Colonic mucosa (tissue), 4 donors: ENCODE measurements around the gene ANKRD33B. TPM values are rescaled to one million over a fixed set of nuclear protein-coding genes. Genes with fewer than 3 reads are reported as not detected.

Experiments
- DNase-seq: peaks from one replicate; pipeline ENCODE4 v3.0.0-alpha.2; 2020
- H3K27ac ChIP-seq: fragments of 200-600 bp; one replicate; pipeline ENCODE4 v1.8.0; 2021
- H3K27me3 ChIP-seq: fragments of 200-600 bp; one replicate; pipeline ENCODE4 v1.8.0; 2021
- H3K36me3 ChIP-seq: fragments of 200-600 bp; one replicate; pipeline ENCODE4 v1.8.0; 2021
- H3K4me1 ChIP-seq: fragments of 200-600 bp; one replicate; pipeline ENCODE4 v1.8.0; 2021; ENCODE audit warnings: mild to moderate bottlenecking
- H3K4me3 ChIP-seq: fragments of 200-600 bp; one replicate; pipeline ENCODE4 v1.8.0; 2021
- H3K9ac ChIP-seq, 2 donors: one replicate each; pipeline ENCODE4 v1.7.0; 2013; ENCODE audit warnings: control low read depth in 2 of 2, low read depth in 2 of 2, low read length in 2 of 2
- H3K9me3 ChIP-seq: fragments of 200-600 bp; one replicate; pipeline ENCODE4 v1.8.0; 2021
- CTCF ChIP-seq: fragments of 200-600 bp; IDR thresholded peaks from one replicate; pipeline ENCODE4 v1.8.0; 2022; ENCODE audit warnings: antibody characterized with exemption, mild to moderate bottlenecking
- intact Hi-C: fragments of 100-400 bp; cut with DNase I; formaldehyde crosslinking; loops from one replicate; pipeline ENCODE4 v1.14.1; 2022
- total RNA-seq, 2 donors: library from RNA; stranded (reverse); fragmentation: NEBNext Ultra II Directional in 1 of 2; extraction: Animal tissue kit (Norgen Biotek cat#: 25700) in 1 of 2; gene quantifications; one replicate each; pipeline ENCODE4 v1.2.1, GENCODE V29; 2021
- donor health status: healthy.
- donor health status: DM: no; HTN: no; CAD: no.
- donor health status: DM: no; HTN: no; CAD: no.

The ANKRD33B gene
- total RNA-seq, 2 donors from 2014 or later, result 0.47 to 0.66 TPM

- intact Hi-C loops, result no loop called here
- TF ChIP-seq CTCF, result no peak
- Histone ChIP-seq H3K9me3 (no peaks in the 10 kb centered on the region), H3K27ac (no peak overlapping the region), H3K9ac (no peak overlapping the region), H3K27me3 (no peaks in the 10 kb centered on the region), H3K36me3 (no peaks in the 10 kb centered on the region), H3K4me3 (no peak overlapping the region), H3K4me1 (peaks cover 2% of the 10 kb centered on the region)
- DNase-seq, result no peak
These were observed 139.1 kb downstream of the ANKRD33B start for GRCh38 chr5:10702911-10703491.

- DNase-seq, result peak; percentile 80
- no peaks in the 10 kb centered on the region for H3K27me3 ChIP-seq
- peaks cover 2% of the 10 kb centered on the region for H3K4me1 ChIP-seq
- no peak for TF ChIP-seq CTCF
- H3K9ac ChIP-seq, result no peak overlapping the region
- H3K9me3 ChIP-seq, result no peaks in the 10 kb centered on the region
- no peaks in the 10 kb centered on the region for H3K36me3 ChIP-seq
- H3K27ac ChIP-seq, result no peak overlapping the region
- H3K4me3 ChIP-seq, result no peak overlapping the region
- intact Hi-C loops, result no loop called here
These were observed 139.8 kb downstream of the ANKRD33B start for GRCh38 chr5:10703676-10704075.

GRCh38 chr5:10704949-10705621, 141.2 kb downstream of the ANKRD33B start:
- Histone ChIP-seq H3K9me3 (no peaks in the 10 kb centered on the region), H3K36me3 (no peaks in the 10 kb centered on the region), H3K27ac (no peak overlapping the region), H3K9ac (no peak overlapping the region), H3K27me3 (no peaks in the 10 kb centered on the region), H3K4me1 (peaks cover 2% of the 10 kb centered on the region), H3K4me3 (no peak overlapping the region)
- no peak for DNase-seq
- no peak for TF ChIP-seq CTCF
- intact Hi-C loops, result no loop called here

- no peak for TF ChIP-seq CTCF
- intact Hi-C loops, result no loop called here
These were observed 141.9 kb downstream of the ANKRD33B start for GRCh38 chr5:10705747-10706146.

GRCh38 chr5:10706326-10706725, 142.5 kb downstream of the ANKRD33B start:
- H3K9me3 ChIP-seq, result no peaks in the 10 kb centered on the region
- TF ChIP-seq CTCF, result no peak
- H3K27ac ChIP-seq, result no peak overlapping the region
- H3K9ac ChIP-seq, result no peak overlapping the region
- DNase-seq, result no peak
- no peaks in the 10 kb centered on the region for H3K27me3 ChIP-seq
- intact Hi-C loops, result no loop called here
- H3K36me3 ChIP-seq, result no peaks in the 10 kb centered on the region
- peaks cover 2% of the 10 kb centered on the region for H3K4me1 ChIP-seq
- H3K4me3 ChIP-seq, result no peak overlapping the region

More at GRCh38 chr5:10705747-10706146, 141.9 kb downstream of the ANKRD33B start:
- Histone ChIP-seq H3K9ac (no peak overlapping the region), H3K4me3 (no peak overlapping the region), H3K27ac (no peak overlapping the region), H3K27me3 (no peaks in the 10 kb centered on the region), H3K9me3 (no peaks in the 10 kb centered on the region), H3K36me3 (no peaks in the 10 kb centered on the region), H3K4me1 (peaks cover 2% of the 10 kb centered on the region)
- DNase-seq, result no peak

Other genes with a start within 250 kb of the ANKRD33B start
- 100 to 1,000 TPM; 108 to 155 TPM for gene MARCHF6, start 210.4 kb upstream of the ANKRD33B start, total RNA-seq
- gene ROPN1L, start 122.2 kb upstream of the ANKRD33B start, total RNA-seq, result not detected
- 100 to 1,000 TPM; 106 to 133 TPM for gene DAP, start 197.2 kb downstream of the ANKRD33B start, total RNA-seq